GM19193 (cell line): Measurements from ENCODE around the gene TMEM179B.

Experiments used
- POLR2A ChIP-seq: IDR thresholded peaks from 4 replicates; pipeline ENCODE4 v1.6.1; 2011; ENCODE audit not compliant: insufficient read depth, insufficient read length; ENCODE audit errors: extremely low read depth

Gene TMEM179B

GRCh38 chr11:62787005-62787759 lies at the start of gene TMEM179B:
Gene TMEM179B, plus strand, starts transcription at chr11:62787402. Its CDS starts 30 bp downstream, at chr11:62787432.
- TF ChIP-seq POLR2A = peak; percentile 99

- no peak for TF ChIP-seq POLR2A
Observed at GRCh38 chr11:62747475-62748160, 39.6 kb upstream of the TMEM179B start.

GRCh38 chr11:62752177-62752785 lies 34.9 kb upstream of the TMEM179B start:
- no peak for TF ChIP-seq POLR2A

- no peak for TF ChIP-seq POLR2A
Observed at GRCh38 chr11:62752994-62753735, 34.0 kb upstream of the TMEM179B start.

- TF ChIP-seq POLR2A = peak; percentile 88
Observed at GRCh38 chr11:62753736-62754603, 33.2 kb upstream of the TMEM179B start, which contains the start of gene ZBTB3. Gene ZBTB3, minus strand, starts transcription at chr11:62754160. Its CDS starts 496 bp downstream, at chr11:62753664.

GRCh38 chr11:62755086-62755615 lies 32.1 kb upstream of the TMEM179B start:
- TF ChIP-seq POLR2A = no peak

- no peak for TF ChIP-seq POLR2A
Observed at GRCh38 chr11:62757846-62758788, 29.1 kb upstream of the TMEM179B start.

GRCh38 chr11:62770778-62771143 lies 16.4 kb upstream of the TMEM179B start:
- no peak for TF ChIP-seq POLR2A

GRCh38 chr11:62771144-62772021 lies 15.8 kb upstream of the TMEM179B start, which contains the start of gene TAF6L:
Gene TAF6L, plus strand, starts transcription at chr11:62771396. Its CDS starts 4,388 bp downstream, at chr11:62775784.
- TF ChIP-seq POLR2A = peak; percentile 71

- no peak for TF ChIP-seq POLR2A
Observed at GRCh38 chr11:62774407-62774806, 12.8 kb upstream of the TMEM179B start.

- no peak for TF ChIP-seq POLR2A
Observed at GRCh38 chr11:62775646-62776045, 11.6 kb upstream of the TMEM179B start.

- TF ChIP-seq POLR2A = no peak
Observed at GRCh38 chr11:62777389-62777788, 9.8 kb upstream of the TMEM179B start.
